NCI-H1092 (cell line): ENCODE data around the gene NTN5.
A peak's percentile ranks its signal among the peaks of the same experiment; 100 is the strongest.
"Not testable (repeated sequence)": the region's sequence is repeated elsewhere in the genome, so short reads cannot be mapped to it uniquely, and the experiment has no call there.

Experiments
- DNase-seq: peaks from one replicate; lab custom pipeline; 2025; lab: John Stamatoyannopoulos, UW

NTN5 gene

DNA sequence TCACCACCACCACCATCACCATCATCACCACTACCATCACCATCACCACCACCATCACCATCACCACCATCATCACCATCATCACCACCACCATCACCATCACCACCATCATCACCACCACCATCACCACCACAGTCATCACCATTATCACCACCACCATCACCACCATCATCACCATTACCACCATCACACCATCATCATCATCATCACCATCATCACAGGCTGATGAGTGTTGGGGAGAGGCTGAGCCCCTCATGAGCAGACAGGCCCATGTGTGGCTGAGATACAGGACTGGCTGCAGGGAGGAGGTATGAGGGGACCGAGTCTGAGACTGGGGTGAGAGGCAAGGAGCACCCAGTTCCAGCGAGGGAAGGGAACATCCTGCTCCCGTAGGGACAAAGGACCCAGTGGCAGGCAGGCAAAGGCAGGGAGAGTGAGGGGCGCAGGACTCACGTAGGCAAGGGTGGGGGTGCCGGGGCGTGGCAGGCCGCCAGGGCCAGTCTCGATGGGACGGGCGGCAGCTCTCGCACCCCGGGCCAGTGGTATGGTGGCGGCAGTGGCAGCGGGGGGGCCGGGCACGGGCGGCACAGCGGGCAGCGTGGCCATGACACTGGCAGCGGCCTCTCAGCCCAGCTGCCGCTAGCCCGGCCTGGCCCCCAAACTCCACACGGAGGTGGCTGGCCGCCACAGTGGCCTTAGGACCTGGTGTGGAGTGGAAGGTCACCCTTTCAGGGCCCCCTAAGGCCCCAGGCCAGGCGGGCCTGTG is 2.7 kb downstream of the NTN5 start:
- DNase-seq: no peak

DNA sequence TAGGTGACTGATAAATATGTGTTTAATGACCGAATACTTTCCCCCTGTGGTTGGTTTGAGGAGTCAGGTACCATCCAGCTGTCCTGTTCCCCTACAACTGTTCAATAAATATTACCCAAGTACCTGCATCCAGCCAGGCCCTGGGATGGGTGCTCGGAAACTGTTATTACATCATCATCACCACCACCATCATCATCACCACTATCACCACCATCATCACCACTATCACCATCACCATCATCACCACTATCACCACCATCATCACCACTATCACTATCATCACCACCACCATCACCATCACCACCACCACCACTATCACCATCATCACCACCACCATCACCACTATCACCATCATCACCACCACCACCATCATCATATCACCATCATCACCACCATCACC is 4.1 kb downstream of the NTN5 start:
- no peak for DNase-seq

DNA sequence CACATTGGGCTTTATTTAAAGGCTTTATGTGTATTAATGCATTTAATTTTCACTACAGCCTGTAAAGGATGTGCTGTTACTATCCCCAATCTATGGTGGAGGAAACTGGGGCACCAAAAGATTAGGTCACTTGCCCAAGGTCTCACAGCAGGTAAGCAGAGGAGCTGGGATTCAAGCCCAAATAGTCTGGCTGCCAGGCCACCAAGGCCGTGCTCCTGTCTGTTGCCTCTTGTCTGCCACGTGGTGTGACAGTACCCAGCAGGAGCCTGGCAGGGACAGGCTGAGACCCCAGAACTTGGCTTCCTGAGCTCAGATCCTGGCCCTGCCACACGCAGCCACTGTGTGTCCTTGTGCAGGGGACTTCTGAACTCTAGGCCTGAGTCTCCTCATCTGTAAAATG is 4.5 kb downstream of the NTN5 start:
- no peak for DNase-seq

DNA sequence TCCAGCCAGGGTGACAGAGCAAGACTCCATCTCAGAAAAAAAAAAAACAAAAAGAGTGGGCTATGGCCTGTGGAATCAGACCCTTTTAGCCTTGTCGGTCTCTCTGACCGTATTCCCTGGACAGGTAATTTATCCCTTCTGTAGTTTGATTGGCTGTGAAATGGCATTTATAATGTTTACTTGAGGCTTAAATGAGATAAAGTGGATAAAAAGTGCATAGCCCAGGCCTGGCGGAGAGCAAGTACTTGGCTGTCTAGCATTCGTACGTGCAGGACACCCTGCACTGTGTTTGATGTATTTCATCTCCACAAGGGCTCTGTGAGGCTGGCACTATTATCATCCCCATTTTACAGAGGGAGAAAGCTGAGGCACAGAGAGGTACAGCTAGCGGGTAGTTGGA is 7.0 kb downstream of the NTN5 start:
- no peak for DNase-seq

DNA sequence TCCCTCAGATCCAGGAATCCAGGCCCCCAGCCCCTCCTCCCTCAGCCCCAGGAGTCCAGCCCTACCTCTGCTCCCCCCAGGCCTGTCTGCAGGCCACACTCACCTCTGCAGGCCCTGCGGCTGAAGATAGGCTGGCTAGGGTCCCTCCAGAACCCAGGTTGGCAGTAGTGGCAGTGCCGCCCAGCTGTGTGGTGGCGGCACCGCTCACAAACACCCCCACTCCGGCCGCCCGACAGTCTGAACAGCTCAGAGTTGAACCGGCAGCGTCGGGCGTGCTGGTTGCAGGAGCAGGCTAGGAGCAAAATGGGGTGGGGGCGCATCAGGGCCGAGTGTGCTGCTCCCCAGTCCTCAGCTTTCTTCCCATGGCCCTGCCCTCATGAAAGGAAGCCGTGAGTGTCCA is 8.3 kb downstream of the NTN5 start:
- no peak for DNase-seq

DNA sequence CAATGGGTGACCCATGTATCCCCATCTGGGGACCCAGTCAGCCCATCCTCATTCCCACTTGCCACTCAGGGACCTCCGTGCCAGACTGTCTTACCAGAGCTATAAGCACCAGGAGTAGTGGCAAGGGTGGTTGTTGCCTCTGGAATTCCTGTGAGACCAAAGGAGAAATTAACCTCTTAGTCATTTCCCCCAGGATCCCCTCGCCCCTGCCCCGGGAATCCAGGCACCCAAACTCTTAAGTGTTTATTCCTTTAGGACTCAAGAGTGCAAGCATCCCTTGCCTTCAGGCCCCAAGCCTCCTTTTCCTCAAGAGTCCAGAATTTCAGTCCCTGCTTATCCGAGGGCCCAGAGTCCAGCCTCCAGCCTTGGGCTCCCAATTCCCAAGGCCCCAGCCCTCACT is 9.2 kb downstream of the NTN5 start:
- no peak for DNase-seq

DNA sequence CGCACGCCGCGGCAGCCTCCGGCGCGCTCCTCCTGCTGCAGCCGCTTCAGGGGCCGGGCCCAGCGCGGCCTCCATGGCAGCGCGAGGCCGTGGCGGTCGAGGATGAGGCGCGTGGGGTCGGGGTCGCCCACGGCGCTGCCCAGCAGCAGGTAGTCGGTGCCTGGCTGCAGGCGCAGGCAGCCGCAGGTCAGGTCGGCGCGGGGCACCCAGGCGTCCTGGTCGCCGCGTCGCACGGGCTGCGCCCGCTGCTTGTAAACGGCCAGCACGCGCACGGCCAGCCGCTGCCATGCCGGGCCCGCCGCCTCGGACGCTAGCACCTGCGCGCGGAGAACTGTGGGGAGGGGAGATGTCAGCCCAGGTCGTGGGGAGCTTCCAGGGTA is 11.1 kb downstream of the NTN5 start:
- no peak for DNase-seq

DNA sequence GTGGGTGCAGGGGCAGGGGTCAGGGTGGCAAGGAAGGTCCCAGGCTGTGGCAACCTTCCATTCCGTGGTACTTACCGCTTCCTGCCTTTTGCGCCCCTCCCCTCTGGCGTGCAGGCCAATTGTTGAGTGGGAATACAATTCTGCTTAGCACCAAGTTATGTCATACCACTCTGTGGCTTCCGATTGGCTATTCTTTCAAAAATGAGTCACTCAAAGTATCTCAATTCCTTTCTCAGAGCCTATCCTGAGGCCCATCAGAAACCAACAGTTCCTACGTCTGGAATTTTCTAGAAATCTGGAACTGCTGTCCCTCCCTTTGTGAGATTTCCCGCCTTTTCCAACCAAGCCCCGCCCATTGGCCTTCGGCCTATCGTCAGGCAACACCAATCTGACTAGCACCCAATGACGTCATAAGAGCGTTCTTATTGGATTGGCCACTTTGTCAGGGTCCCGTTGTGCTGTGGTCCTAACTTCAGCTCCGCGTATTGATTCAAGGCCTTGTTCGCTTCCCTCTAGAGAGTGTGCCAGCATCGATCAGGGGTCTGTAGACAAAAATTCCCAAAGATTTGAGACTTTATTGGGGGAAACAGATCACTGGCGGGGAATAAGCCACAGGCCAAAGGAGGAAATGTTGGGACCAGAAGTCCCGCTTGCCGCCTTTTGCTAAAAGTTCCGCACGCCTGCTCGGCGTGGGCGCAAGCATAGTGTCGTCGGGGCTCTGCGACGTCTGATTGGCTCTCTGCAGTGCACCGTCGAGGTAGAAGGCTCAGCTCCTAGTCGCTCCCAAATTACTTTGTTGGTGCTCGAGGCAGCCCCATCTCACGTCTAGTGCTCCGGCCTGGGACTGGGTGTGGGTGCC is 11.7 kb downstream of the NTN5 start:
- DNase-seq: peak; percentile 80

DNA sequence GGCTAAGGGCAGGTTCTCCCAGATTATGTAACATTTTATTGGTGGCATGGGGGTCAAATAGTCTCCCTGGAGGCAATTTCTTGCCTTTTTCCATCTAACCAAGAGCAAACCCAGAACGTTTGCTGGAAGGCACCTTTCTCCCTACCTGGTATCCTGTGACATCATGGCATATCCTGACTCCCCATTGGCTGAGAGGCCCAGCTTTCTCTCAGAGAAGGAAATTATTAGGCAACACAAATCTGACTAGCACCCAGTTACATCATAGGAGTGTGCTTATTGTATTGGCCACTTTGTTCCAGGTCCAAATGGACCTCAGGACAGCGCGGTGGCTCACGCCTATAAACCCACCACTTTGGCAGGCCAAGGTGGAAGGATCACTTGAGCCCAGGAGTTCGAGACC is 13.0 kb downstream of the NTN5 start:
- no peak for DNase-seq

DNA sequence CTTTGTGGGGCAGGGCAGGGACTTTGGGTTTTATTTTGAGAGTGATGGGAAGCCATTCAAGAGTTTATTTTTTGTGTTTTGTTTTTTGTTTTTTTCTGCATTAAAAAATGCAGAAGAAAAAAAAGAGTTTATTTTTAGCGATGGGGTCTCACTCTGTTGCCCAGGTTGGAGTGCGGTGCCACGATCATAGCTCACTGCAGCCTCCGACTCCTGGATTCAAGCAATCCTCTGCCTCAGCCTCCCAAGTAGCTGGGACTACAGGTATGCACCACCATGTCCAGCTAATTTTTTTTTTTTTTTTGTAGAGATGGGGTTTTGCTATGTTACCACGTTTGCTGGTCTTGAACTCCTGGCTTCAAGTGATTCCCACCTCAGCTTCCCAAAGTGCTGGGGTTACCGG is 14.3 kb downstream of the NTN5 start:
- DNase-seq: no peak

DNA sequence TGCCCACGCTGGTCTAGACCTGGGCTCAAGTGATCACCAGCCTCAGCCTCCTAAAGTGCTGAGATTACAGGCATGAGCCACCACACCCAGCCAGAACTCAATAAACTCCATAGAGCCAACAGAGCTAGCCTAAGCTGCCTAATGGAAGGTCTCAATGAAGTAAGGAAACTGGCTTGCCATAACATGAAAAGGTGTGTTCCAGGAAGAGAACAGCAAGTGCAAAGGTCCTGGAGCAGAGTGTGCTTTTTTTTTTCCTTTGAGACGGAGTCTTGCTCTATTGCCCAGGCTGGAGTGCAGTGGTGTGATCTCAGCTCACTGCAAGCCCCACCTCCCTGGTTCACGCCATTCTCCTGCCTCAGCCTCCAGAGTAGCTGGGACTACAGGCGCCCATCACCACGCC is 15.0 kb downstream of the NTN5 start:
- not testable (repeated sequence) for DNase-seq

DNA sequence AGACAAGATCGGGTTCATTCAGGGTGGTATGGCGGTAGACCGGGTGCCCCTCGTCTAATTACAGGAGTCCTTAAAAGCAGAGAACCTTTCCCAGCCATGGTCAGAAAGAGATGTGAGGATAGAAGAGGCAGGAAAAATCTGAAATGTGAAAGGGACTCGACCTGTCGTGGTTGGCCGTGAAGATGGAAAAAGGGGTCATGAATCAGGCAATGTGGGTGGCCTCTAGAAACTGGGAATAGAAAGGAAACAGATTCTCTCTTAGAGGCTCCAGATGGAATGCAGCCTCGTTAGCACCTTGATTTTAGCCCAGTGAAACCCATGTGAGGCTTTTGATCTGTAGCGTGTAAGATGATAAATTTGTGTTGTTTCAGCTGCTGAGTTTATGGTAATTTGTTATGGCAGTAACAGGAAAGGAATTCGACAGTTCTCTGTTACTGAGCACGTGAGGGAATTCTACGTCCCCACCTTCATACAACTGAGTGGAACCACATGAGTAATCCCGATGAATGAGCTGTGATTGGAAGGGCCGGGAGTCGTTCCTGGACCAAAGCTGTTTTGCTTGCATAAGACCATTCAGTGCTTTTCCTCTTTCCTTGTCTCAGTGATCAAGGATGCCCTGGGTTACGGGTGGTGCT is 15.9 kb downstream of the NTN5 start:
- no peak for DNase-seq

DNA sequence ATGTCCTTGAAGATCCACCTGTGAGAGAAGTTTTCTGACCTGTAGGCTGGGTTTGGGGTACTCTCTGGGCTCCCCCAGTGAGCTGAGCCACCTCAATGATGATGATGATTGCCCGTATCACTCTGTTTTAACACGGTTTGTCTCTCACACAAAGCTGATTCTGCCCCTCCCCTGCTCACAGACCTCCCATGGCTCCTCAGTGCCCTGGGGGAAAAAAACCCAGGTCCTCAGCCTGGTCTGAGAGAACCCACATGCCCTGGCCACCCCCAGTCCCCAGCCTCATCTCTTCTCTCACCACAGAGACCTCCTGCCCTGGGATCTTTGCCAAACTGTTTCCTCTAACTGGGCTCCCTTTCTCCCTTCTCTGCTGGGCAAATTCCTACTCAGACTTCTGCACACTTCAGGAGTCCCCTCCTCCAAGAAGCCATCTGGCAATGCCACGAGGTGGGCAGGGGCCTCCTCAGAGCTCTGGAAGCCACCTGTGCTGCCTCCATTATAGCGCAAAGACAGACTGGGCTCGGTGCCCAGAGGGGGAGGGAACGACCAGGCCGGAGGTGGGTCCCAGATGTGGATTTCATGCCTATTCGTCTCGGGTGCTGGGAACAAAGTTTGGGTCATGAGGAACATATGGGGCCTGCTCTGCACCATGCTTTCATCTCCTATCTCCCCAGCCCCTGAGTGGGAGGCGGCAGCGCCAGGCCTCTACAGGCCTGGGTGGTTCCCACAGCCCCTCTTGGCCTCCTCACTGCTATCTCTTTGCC is 18.3 kb downstream of the NTN5 start:
- no peak for DNase-seq

DNA sequence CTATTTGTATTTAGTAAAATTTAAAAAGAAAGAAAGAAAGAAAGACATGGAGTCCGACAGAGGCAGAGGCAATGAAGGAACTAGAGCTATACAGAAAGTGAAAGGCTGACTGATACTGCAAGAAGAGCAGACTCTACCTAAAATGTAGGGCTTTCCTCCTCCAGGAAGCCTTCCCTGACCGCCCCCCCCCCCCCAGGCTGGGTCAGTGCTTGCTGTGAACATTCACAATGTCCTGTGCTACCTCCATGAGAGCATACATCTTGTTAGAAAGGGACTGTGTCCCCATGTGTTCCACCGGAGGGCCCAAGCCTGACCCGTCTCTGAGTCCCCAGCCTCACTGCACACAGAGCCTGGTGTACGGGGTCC is 21.2 kb downstream of the NTN5 start:
- DNase-seq: no peak

DNA sequence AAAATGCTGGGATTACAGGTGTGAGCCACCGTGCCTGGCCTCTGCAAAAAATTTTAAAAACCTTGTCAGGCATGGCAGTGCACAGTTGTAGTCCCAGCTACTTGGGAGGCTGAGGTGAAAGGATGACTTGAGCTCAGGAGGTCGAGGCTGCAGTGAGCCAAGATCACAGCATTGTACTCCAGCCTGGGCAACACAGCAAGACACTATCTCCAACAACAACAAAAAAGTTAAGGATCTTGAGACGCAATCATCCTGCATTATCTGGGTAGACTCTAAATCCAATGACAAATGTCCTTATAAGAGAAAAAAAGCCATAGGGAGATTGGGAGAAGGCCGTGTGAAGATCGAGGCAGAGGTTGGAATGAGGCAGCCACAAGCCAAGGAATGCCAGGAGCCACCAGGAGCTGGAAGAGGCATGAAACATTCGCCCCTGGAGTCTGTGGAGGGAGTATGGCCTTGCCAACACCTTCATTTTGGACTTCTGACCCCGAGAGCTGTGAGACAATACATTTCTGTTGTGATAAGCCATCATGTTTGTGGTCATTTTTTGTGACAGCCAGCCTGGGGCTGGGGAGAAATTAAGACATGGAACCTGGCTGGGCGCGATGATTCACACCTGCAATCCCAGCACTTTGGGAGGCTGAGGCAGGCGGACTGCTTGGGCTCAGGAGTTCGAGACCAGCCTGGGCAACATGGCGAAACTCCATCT is 21.7 kb downstream of the NTN5 start:
- no peak for DNase-seq

DNA sequence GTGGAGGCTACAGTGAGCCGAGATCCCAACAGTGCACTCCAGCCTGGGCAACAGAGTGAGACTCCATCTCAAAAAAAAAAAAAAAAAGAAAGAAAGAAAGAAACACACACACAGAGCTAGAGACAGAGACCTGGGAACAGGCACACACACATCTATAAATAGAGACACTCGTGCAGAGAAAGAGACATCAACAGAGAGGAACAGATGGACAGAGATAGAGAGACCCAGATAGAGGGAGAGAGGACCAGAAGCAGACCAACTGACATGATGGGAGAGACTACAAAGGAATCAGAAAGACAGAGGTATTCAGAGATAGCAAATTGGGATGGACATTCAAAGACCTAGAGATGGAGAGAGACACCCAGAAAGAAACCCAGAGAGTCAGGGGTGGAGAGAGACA is 24.7 kb downstream of the NTN5 start:
- no peak for DNase-seq

DNA sequence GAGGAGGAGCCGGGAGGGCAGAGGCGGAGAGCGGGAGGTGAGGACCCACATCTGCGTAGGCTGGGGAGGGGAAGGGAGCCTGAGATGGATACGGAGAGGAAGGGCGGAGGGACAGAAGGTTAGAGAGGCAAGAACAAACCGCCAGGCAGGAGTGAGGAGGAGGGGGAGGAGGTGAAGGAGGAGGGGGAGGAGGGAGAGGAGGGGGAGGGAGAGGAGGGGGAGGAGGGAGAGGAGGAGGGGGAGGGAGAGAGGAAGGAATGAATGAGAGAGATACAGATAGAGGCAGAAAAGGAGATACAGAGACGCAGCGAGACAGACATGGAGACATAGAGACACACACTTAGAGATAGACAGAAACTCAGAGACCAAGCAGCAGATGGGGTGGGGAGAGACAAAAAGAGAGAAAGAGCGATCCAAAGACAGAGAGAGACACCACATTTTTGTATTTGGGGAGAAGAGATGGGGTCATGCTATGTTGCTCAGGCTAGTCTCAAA is 26.0 kb downstream of the NTN5 start:
- DNase-seq: no peak

DNA sequence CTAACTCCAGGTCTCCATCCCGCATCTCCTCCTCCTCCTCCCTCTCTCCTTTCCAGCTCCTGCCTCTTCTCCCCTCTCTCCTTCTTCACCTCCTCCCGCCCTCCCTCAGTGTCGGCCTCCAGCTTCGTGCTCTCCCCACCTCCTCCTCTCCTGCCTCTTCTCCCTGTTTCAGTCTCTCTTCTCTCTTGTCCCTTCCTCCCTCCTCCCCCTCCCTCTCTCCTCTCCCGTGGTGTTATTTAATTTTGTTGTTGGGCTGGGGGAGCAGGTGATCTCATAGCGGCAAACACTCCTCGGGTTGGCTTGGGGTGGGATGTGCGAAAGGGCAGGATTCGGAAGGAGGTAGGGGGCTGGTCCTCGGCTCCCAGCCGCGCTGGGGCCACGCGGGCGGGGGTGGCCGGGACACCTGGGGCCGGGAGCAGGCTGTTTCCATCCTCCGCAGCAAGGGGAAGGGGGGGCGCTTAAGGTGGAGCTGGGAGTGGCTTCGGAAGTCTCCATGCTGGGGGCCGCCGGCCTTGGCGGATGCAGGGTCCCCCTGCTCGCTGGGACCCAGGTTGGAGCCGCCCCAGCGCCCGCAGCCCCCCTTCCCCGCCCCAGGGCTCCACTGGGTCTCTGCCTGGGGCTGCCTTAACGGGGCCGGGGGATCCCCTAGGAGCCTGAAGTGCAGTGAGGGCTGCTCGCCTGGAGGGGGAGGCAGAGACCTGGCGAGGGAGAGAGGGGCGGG is 26.7 kb downstream of the NTN5 start, which contains the start of gene CA11:
TSS of gene CA11 (minus strand) at position 187 of the 721 bp plus-strand sequence. CDS start 555 bp downstream, outside the sequence.
- DNase-seq: peak; percentile 74

DNA sequence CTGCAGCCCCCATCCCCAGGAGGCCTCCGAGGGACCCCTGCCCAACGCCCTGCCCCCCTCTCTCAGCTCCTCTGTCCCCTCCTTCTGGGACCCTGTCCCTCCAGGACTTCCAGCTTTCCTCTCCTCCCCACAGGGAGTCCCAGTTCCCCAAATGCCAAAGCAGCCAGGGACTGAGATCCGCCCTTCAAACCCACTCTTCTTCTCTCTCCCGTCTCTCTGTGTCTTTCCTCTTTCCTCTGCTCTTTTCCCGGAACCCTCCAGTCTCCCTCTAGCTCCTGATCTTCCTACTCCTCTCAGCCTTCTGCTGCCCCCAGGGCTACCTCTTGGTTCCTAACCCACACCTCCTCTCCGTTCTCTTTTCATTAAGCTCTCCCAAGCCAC is 27.2 kb downstream of the NTN5 start:
- DNase-seq: no peak

DNA sequence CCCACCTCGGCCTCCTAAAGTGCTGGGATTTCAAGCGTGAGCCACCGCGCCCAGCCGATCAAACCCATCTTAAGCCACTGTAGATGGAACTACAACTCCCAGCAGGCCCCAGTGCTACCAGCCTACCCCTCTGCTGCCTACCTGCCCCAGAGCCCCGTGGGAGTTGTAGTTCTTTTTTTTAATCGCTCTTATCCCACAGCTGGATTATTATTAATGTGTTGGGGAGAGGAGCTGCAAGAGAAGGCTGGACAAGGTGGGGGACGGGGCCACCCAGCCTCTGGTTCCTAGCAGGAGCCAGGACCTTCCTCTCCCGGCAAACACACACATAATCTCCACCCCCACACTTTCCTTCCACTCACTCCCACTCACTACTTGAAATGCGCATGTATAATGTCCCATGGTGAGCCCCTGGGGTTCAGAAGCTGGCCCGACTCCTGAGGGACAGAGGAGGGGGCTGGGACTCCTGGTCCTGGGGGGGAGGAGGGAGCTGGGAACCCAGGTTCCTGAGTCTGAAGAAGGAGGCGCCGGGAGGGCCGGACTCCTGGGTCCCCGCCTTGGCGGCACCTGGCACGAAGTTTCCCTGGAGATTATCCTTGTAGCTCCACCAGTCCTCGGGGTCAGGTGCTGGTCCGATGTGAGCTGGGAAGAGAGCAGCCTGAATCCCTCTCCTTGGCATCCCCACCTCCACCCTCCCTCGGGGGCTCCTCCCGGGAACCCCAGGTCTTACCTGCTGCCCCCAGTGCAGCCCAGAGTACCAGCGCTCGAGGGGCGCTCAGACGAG is 27.8 kb downstream of the NTN5 start:
- DNase-seq: peak; percentile 38
